K562 (cell line): ENCODE results near the gene NEU3. TPM values are rescaled to one million over a fixed set of nuclear protein-coding genes. Genes with fewer than 3 reads are reported as not detected.

Source experiments
- BRD9 ChIP-seq: fragments of 450-650 bp; IDR thresholded peaks from 2 replicates; pipeline ENCODE4 v1.6.1; 2018; ENCODE audit warnings: low read depth; ENCODE audit not compliant: partially characterized antibody
- CHD4 ChIP-seq: fragments of 200-600 bp; sonication (generic); IDR thresholded peaks from 3 replicates; pipeline ENCODE4 v1.6.1; 2012; ENCODE audit warnings: low read depth, mild to moderate bottlenecking, mixed read lengths, low read length, inconsistent platforms; ENCODE audit not compliant: insufficient read depth, insufficient replicate concordance, poor library complexity, severe bottlenecking
- CTBP1 ChIP-seq: fragments of 450-650 bp; IDR thresholded peaks from 2 replicates; pipeline ENCODE4 v1.6.1; 2016; ENCODE audit warnings: borderline replicate concordance
- FOXA3 ChIP-seq, 2 experiments: fragments of 450-650 bp in 1 of 2; sonication (generic) in 1 of 2; formaldehyde crosslinking; IDR thresholded peaks in 1 of 2; conservative IDR thresholded peaks in 1 of 2; 2 replicates each; pipeline versions ENCODE4 v1.4.0 to v1.8.0; 2020 to 2022; ENCODE audit warnings: mild to moderate bottlenecking in 2 of 2, missing genetic modification reagents in 1 of 2
- HEY1 ChIP-seq: fragments of 250-450 bp; sonication (Bioruptor Pico); IDR thresholded peaks from 2 replicates; pipeline ENCODE4 v1.5.0; 2020; ENCODE audit warnings: mild to moderate bottlenecking, moderate library complexity, borderline replicate concordance
- MYC ChIP-seq, 2 experiments: fragments of 250-450 bp in 1 of 2; sonication (Bioruptor Pico) in 1 of 2; IDR thresholded peaks; 2 replicates each; pipeline versions ENCODE4 v1.5.1 to v1.6.1; 2012 to 2021; ENCODE audit warnings: low read depth in 2 of 2, borderline replicate concordance in 1 of 2, improper control_type of control experiment in 1 of 2, low read length in 1 of 2, mild to moderate bottlenecking in 1 of 2, moderate library complexity in 1 of 2
- NKRF ChIP-seq: fragments of 450-650 bp; IDR thresholded peaks from 2 replicates; pipeline ENCODE4 v1.6.1; 2016; ENCODE audit warnings: borderline replicate concordance
- RBM15 ChIP-seq: fragments of 200-400 bp; formaldehyde crosslinking; IDR thresholded peaks from 2 replicates; pipeline ENCODE4 v1.6.1; 2018; ENCODE audit warnings: mild to moderate bottlenecking, low read length, moderate library complexity; ENCODE audit not compliant: insufficient read depth
- RFX7 ChIP-seq: fragments of 250-450 bp; sonication (Bioruptor Pico); IDR thresholded peaks from 2 replicates; pipeline ENCODE4 v1.5.1; 2021; ENCODE audit warnings: mild to moderate bottlenecking
- RNF2 ChIP-seq: sonication (generic); IDR thresholded peaks from 2 replicates; pipeline ENCODE4 v1.6.1; 2016
- TAL1 ChIP-seq: fragments of 450-650 bp; IDR thresholded peaks from 2 replicates; pipeline ENCODE4 v1.6.1; 2016; ENCODE audit warnings: mild to moderate bottlenecking
- ZNF766 ChIP-seq: fragments of 200-800 bp; sonication (Bioruptor generic); conservative IDR thresholded peaks from 2 replicates; pipeline ENCODE4 v1.6.1; 2016; ENCODE audit warnings: missing genetic modification characterization, missing compliant biosample characterization
- polyA plus RNA-seq, 8 experiments: library from polyadenylated mRNA; depleted of rRNA in 4 of 8; stranded (reverse) in 5 of 8; unstranded in 3 of 8; fragments of >200 nt; fragmentation: Nextera tagmentation in 2 of 8; fragmentation: Illumina TruSeq in 1 of 8; extraction: Ambion mirVana in 2 of 8; extraction: Trizol in 1 of 8; gene quantifications; 2 replicates each; pipeline versions ENCODE4 v1.2.1 to v1.2.3, GENCODE V29; 2011 to 2014; ENCODE audit warnings: inconsistent platforms in 1 of 8, missing spikeins in 1 of 8
- total RNA-seq, 7 experiments: library from RNA; depleted of rRNA in 6 of 7; stranded (reverse); fragments of >200 nt in 6 of 7; fragmentation: Illumina TruSeq in 2 of 7; extraction: Trizol in 2 of 7; gene quantifications; 2 replicates each; pipeline versions ENCODE4 v1.2.1 to v1.2.3, GENCODE V29; 2011 to 2021; ENCODE audit warnings: low replicate concordance in 1 of 7
- TF ChIP-seq, protein P1 (sequence below): sonication (generic); IDR thresholded peaks from 2 replicates; pipeline ENCODE4 v1.6.1; 2016
- TF ChIP-seq, protein P2 (sequence below), 2 experiments: fragments of 450-650 bp; IDR thresholded peaks; 2 replicates each; pipeline ENCODE4 v1.6.1; 2016; ENCODE audit warnings: mild to moderate bottlenecking in 2 of 2, borderline replicate concordance in 1 of 2, low read depth in 1 of 2, moderate library complexity in 1 of 2

NEU3 gene
- total and polyA plus RNA-seq, 9 of the 15 experiments (the other 6 are each of a cell fraction or from before 2014, with no cell fraction given) = 6.2 to 41.3 (median 31.1) TPM

DNA sequence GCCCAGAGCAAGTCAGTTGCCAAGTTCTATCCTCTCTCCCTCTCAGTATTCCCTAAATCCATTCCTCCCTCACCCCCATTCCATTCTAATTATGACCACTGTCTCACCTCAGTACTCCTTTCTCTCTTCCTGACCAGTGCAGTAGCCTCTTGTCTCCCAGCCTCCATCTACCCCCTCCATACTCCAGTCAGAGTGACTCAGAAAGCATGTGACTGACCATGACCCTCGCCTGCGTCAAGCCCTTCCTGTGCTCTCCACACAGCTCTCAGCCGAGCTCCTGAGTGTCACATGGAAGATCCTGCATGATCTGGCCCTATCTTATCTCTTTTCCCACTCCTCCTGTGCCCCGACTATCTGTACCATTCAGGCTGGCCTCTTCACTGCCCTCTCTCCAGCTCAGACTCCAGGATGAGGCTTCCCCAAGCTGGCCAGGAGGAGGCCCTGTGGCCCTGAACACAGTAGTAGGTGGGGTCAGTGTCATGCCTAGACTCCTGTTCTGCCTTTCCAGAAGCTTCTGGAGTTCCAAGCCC, 42.6 kb downstream of the NEU3 start (continued):
- TF ChIP-seq HEY1 (CRISPR knock-in tag) = no peak
- TF ChIP-seq BRD9 = no peak
- TF ChIP-seq CHD4 = no peak
- TF ChIP-seq RNF2 = peak; percentile 79
- no peak for TF ChIP-seq RBM15
- TF ChIP-seq MYC (IDR thresholded peaks at IDR 0.05; ENCODE audit: low read depth, low read length) = peak; percentile 93
- 0 out of 2 replicates have a peak, but pooled peaks have one; percentile 26 for TF ChIP-seq MYC (CRISPR knock-in tag; IDR thresholded peaks at IDR 0.05; ENCODE audit: borderline replicate concordance, low read depth)
- TF ChIP-seq, protein P1, sequence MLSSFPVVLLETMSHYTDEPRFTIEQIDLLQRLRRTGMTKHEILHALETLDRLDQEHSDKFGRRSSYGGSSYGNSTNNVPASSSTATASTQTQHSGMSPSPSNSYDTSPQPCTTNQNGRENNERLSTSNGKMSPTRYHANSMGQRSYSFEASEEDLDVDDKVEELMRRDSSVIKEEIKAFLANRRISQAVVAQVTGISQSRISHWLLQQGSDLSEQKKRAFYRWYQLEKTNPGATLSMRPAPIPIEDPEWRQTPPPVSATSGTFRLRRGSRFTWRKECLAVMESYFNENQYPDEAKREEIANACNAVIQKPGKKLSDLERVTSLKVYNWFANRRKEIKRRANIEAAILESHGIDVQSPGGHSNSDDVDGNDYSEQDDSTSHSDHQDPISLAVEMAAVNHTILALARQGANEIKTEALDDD = no peak
- peak; percentile 97 for TF ChIP-seq TAL1
- no peak for TF ChIP-seq RFX7 (CRISPR knock-in tag)
- TF ChIP-seq NKRF = peak; percentile 48; the same call in 1 of the 2 replicates
- TF ChIP-seq FOXA3 (CRISPR knock-in tag; conservative IDR thresholded peaks at IDR 0.05 in 1 of 2, IDR thresholded peaks at IDR 0.05 in 1 of 2) = peak in 1 of 2 experiments; percentile 46; a peak in 2 of 4 replicates
- TF ChIP-seq ZNF766 (CRISPR knock-in tag) = peak; percentile 94
- peak; percentile 93 for TF ChIP-seq CTBP1
- TF ChIP-seq, protein P2, sequence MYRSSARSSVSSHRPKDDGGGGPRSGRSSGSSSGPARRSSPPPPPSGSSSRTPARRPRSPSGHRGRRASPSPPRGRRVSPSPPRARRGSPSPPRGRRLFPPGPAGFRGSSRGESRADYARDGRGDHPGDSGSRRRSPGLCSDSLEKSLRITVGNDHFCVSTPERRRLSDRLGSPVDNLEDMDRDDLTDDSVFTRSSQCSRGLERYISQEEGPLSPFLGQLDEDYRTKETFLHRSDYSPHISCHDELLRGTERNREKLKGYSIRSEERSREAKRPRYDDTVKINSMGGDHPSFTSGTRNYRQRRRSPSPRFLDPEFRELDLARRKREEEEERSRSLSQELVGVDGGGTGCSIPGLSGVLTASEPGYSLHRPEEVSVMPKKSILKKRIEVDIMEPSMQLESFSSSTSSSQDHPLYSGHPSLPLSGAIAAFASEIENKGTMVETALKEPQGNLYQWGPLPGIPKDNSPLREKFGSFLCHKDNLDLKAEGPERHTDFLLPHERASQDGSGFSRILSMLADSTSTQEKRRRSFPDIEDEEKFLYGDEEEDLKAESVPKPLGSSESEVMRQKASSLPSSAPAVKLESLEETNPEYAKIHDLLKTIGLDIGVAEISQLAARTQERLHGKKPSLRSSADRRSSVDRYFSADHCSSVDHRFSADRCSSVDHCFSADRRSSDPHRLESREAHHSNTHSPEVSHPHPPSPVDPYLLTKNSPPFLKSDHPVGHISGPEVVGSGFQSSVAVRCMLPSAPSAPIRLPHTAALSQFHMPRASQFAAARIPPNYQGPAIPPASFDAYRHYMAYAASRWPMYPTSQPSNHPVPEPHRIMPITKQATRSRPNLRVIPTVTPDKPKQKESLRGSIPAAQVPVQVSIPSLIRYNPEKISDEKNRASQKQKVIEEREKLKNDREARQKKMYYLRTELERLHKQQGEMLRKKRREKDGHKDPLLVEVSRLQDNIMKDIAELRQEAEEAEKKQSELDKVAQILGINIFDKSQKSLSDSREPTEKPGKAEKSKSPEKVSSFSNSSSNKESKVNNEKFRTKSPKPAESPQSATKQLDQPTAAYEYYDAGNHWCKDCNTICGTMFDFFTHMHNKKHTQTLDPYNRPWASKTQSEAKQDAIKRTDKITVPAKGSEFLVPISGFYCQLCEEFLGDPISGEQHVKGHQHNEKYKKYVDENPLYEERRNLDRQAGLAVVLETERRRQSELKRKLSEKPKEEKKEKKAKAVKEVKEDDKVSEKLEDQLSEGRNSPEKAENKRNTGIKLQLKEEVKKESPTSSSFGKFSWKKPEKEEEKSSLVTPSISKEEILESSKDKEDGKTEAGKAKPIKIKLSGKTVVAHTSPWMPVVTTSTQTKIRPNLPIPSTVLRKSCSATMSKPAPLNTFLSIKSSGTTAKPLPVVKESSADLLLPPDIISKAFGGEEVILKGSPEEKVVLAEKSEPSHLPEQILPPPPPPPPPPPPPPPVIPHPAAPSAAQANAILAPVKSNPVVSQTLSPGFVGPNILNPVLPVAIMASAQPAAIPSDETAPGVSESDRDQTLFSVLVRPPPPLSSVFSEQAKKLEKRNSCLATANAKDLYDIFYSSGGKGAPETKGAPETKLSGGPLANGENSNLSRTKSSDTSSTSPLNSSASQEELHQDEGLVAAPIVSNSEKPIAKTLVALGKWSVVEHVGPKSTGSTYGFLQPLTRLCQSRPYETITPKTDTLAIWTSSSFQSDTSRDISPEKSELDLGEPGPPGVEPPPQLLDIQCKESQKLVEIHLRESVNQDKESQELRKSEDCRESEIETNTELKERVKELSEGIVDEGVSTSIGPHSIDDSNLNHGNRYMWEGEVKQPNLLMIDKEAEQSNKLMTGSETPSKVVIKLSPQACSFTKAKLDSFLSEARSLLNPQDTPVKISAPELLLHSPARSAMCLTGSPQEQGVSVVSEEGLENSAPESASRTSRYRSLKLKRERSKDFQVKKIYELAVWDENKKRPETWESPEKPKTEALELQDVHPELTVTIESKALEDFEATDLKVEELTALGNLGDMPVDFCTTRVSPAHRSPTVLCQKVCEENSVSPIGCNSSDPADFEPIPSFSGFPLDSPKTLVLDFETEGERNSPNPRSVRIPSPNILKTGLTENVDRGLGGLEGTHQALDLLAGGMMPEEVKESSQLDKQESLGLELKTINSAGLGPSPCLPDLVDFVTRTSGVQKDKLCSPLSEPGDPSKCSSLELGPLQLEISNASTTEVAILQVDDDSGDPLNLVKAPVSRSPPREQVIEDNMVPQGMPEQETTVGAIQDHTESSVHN (IDR thresholded peaks at IDR 0.05; ENCODE audit: borderline replicate concordance in 1 of 2, low read depth in 1 of 2) = peak in 1 of 2 experiments; percentile 73; a peak in 2 of 4 replicates
